Glutamatergic neuron (in vitro differentiated cells): ENCODE data around the gene FKBP1A. TPM values are rescaled to one million over a fixed set of nuclear protein-coding genes. Genes with fewer than 3 reads are reported as not detected.

Experiments
- DNase-seq: peaks from one replicate; pipeline ENCODE4 v3.0.0; 2022
- H3K27ac Mint-ChIP-seq: one replicate; pipeline ENCODE4 v1.8.0; 2020; ENCODE audit warnings: mild to moderate bottlenecking, mixed read lengths, inconsistent platforms; ENCODE audit not compliant: unreplicated experiment
- H3K27me3 Mint-ChIP-seq: one replicate; pipeline ENCODE4 v1.8.0; 2020; ENCODE audit warnings: mild to moderate bottlenecking, moderate library complexity, mixed read lengths, inconsistent platforms; ENCODE audit not compliant: unreplicated experiment
- H3K36me3 Mint-ChIP-seq: one replicate; pipeline ENCODE4 v1.8.0; 2020; ENCODE audit warnings: mild to moderate bottlenecking, mixed read lengths, inconsistent platforms; ENCODE audit not compliant: unreplicated experiment
- H3K4me1 Mint-ChIP-seq: one replicate; pipeline ENCODE4 v1.8.0; 2020; ENCODE audit warnings: mild to moderate bottlenecking, low read depth, mixed read lengths, inconsistent platforms; ENCODE audit not compliant: unreplicated experiment
- H3K4me3 Mint-ChIP-seq: one replicate; pipeline ENCODE4 v1.8.0; 2020; ENCODE audit warnings: mild to moderate bottlenecking, mixed read lengths, inconsistent platforms; ENCODE audit not compliant: unreplicated experiment
- H3K9me3 Mint-ChIP-seq: one replicate; pipeline ENCODE4 v1.8.0; 2020; ENCODE audit warnings: mild to moderate bottlenecking, moderate library complexity, mixed read lengths, inconsistent platforms; ENCODE audit not compliant: unreplicated experiment
- CTCF ChIP-seq: fragments of 200-600 bp; sonication (generic); IDR thresholded peaks from one replicate; pipeline ENCODE4 v1.5.0; 2021; ENCODE audit not compliant: partially characterized antibody, unreplicated experiment
- total RNA-seq: library from RNA; stranded (reverse); fragmentation: NEBNext Ultra II Directional; extraction: Animal tissue kit (Norgen Biotek cat#: 25700); gene quantifications from one replicate; pipeline ENCODE4 v1.2.1, GENCODE V29; 2021; ENCODE audit not compliant: unreplicated experiment

FKBP1A gene
- total RNA-seq, 1 donor from 2014 or later = 350 TPM

- Mint-ChIP-seq H3K27ac (no peak overlapping the region), H3K9me3 (peaks cover 3% of the 10 kb centered on the region), H3K4me3 (no peak overlapping the region)
Observed at GRCh38 chr20:1378735-1379125, 14.1 kb downstream of the FKBP1A start.

GRCh38 chr20:1377984-1378734 is 14.7 kb downstream of the FKBP1A start:
- DNase-seq = no peak
- peaks cover 3% of the 10 kb centered on the region for H3K9me3 Mint-ChIP-seq
- no peak overlapping the region for H3K4me3 Mint-ChIP-seq
- H3K4me1 Mint-ChIP-seq = peaks cover 84% of the 10 kb centered on the region
- no peak overlapping the region for H3K27ac Mint-ChIP-seq
- H3K27me3 Mint-ChIP-seq = no peaks in the 10 kb centered on the region
- TF ChIP-seq CTCF = no peak
- no peaks in the 10 kb centered on the region for H3K36me3 Mint-ChIP-seq

More at GRCh38 chr20:1378735-1379125, 14.1 kb downstream of the FKBP1A start:
- no peaks in the 10 kb centered on the region for H3K27me3 Mint-ChIP-seq
- DNase-seq = no peak
- H3K36me3 Mint-ChIP-seq = no peaks in the 10 kb centered on the region
- H3K4me1 Mint-ChIP-seq = peaks cover 83% of the 10 kb centered on the region
- no peak for TF ChIP-seq CTCF

- peak overlapping the region; percentile 55 for H3K27ac Mint-ChIP-seq
- peaks cover 3% of the 10 kb centered on the region for H3K9me3 Mint-ChIP-seq
- H3K36me3 Mint-ChIP-seq = no peaks in the 10 kb centered on the region
- H3K4me1 Mint-ChIP-seq = peaks cover 80% of the 10 kb centered on the region
- no peak for TF ChIP-seq CTCF
- no peak overlapping the region for H3K4me3 Mint-ChIP-seq
- no peak for DNase-seq
- H3K27me3 Mint-ChIP-seq = no peaks in the 10 kb centered on the region
Observed at GRCh38 chr20:1377341-1377871, 15.4 kb downstream of the FKBP1A start.

- no peak for TF ChIP-seq CTCF
- no peaks in the 10 kb centered on the region for H3K27me3 Mint-ChIP-seq
- H3K36me3 Mint-ChIP-seq = no peaks in the 10 kb centered on the region
- no peak for DNase-seq
- H3K4me1 Mint-ChIP-seq = peaks cover 75% of the 10 kb centered on the region
- H3K4me3 Mint-ChIP-seq = peak overlapping the region; percentile 79
- peak overlapping the region; percentile 95 for H3K27ac Mint-ChIP-seq
- peaks cover 2% of the 10 kb centered on the region for H3K9me3 Mint-ChIP-seq
Observed at GRCh38 chr20:1376408-1377270, 16.2 kb downstream of the FKBP1A start.
